CD4-positive, CD25-positive, alpha-beta regulatory T cell (primary cell): ENCODE data around the gene EML1. TPM values are rescaled to one million over a fixed set of nuclear protein-coding genes. Genes with fewer than 3 reads are reported as not detected.

Experiments
- ATAC-seq, 2 donors: fragments of 150-1000 bp; cut with Tn5 transposase; one replicate each; pipeline ENCODE4 v1.10.0; 2021; ENCODE audit warnings: low read depth in 2 of 2, moderate number of reproducible peaks in 2 of 2, moderate library complexity in 1 of 2
- DNase-seq, 3 donors: peaks; one replicate each; pipeline versions ENCODE4 v3.0.0 to v3.0.0-alpha.2; 2012 to 2022; ENCODE audit warnings: mixed read lengths in 1 of 3
- H3K27ac ChIP-seq: one replicate; pipeline ENCODE4 v1.7.0; 2013; ENCODE audit warnings: mild to moderate bottlenecking, low read length; ENCODE audit not compliant: insufficient read depth, poor library complexity, severe bottlenecking
- H3K27me3 ChIP-seq: one replicate; pipeline ENCODE4 v1.7.0; 2013; ENCODE audit warnings: low read length; ENCODE audit not compliant: control insufficient read depth, insufficient read depth
- H3K36me3 ChIP-seq: one replicate; pipeline ENCODE4 v1.7.0; 2013; ENCODE audit warnings: mild to moderate bottlenecking, low read length, moderate library complexity; ENCODE audit not compliant: control insufficient read depth, insufficient read depth
- H3K4me1 ChIP-seq: 2 replicates; pipeline ENCODE4 v1.7.0; 2013; ENCODE audit warnings: mild to moderate bottlenecking, low read length; ENCODE audit not compliant: insufficient read depth, control insufficient read depth, poor library complexity, severe bottlenecking
- H3K4me3 ChIP-seq: one replicate; pipeline ENCODE4 v1.7.0; 2013; ENCODE audit warnings: low read depth, mild to moderate bottlenecking, low read length, moderate library complexity
- H3K9me3 ChIP-seq, 2 experiments: 1 replicate in 1 of 2; 2 replicates in 1 of 2; pipeline ENCODE4 v1.7.0; 2013; ENCODE audit warnings: low read length in 2 of 2, mild to moderate bottlenecking in 1 of 2, moderate library complexity in 1 of 2; ENCODE audit not compliant: control insufficient read depth in 2 of 2
- H3K27ac Mint-ChIP-seq, 3 donors: one replicate each; pipeline ENCODE4 v1.8.0; 2020 to 2022; ENCODE audit warnings: mild to moderate bottlenecking in 3 of 3, mixed read lengths in 3 of 3, moderate library complexity in 2 of 3
- H3K27me3 Mint-ChIP-seq: one replicate; pipeline ENCODE4 v1.8.0; 2022; ENCODE audit warnings: mild to moderate bottlenecking, mixed read lengths
- H3K36me3 Mint-ChIP-seq: one replicate; pipeline ENCODE4 v1.8.0; 2020; ENCODE audit warnings: mixed read lengths
- H3K4me1 Mint-ChIP-seq, 4 donors: one replicate each; pipeline ENCODE4 v1.8.0; 2020 to 2022; ENCODE audit warnings: mixed read lengths in 4 of 4, mild to moderate bottlenecking in 1 of 4
- H3K4me3 Mint-ChIP-seq, 4 donors: one replicate each; pipeline ENCODE4 v1.8.0; 2020 to 2022; ENCODE audit warnings: mild to moderate bottlenecking in 4 of 4, mixed read lengths in 4 of 4, moderate library complexity in 3 of 4
- H3K9me3 Mint-ChIP-seq, 7 donors: one replicate each; pipeline ENCODE4 v1.8.0; 2020 to 2022; ENCODE audit warnings: mixed read lengths in 7 of 7, mild to moderate bottlenecking in 3 of 7, moderate library complexity in 2 of 7
- polyA plus RNA-seq, 4 donors: library from polyadenylated mRNA; unstranded; fragments of 300-500 nt; fragmentation: Illumina TruSeq; gene quantifications; one replicate each; pipeline ENCODE4 v1.2.3, GENCODE V29; 2021
- total RNA-seq: library from RNA; stranded (reverse); gene quantifications from one replicate; pipeline ENCODE4 v1.2.3, GENCODE V29; 2022

EML1 gene
- total and polyA plus RNA-seq, 5 donors from 2014 or later: not detected

DNA sequence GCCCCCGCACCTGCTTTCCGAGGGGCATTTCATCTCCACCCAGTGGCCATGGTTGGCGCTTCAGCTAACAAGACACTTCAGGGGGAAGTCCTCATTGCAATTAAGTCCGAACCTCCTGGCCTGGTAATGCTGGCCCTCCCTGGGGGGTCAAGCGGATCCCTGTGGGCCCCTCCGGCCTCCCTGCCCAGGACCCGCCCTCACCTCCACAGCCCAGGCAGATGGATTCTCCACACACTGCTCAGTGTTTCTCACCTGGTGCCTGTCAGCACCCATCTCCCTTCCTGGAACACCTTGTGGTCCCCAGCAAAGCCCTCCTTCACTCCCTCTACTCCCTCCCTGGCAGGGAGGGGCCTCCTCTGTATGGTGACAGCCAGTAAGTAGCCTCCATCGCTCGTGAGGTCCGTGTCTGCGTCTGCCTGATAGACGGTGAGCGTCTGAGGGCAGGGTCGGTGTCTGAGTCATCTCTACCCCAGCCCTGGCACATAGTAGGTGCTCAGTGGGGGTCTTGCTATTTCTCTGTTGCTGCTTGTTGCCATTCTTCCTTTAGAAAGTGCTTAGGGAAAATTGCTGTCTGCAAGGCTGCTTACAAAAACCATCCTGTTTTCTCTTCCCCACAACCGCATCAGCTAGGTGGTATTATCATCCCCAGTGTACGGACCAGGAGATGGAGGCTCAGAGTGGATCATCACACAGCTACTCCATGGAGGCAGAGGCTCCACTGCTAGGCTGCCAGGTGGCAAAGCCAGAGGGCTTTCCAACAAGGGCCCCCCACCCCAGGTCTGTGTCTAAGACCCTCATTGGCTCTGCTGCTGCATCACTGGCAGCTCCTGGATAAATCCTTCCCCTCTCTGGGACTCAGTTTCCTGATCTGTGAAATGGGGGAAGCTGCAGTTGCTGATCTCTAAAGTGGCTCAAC is 39.7 kb upstream of the EML1 start:
- H3K27me3 ChIP-seq: no peaks in the 10 kb centered on the region
- DNase-seq: no peak
- Mint-ChIP-seq H3K4me1 (peaks cover 0 to 6% (median 1%) of the 10 kb centered on the region in 4 donors), H3K9me3 (no peaks in the 10 kb centered on the region), H3K4me3 (no peak overlapping the region), H3K27me3 (peaks cover 28% of the 10 kb centered on the region), H3K27ac (no peak overlapping the region), H3K36me3 (no peaks in the 10 kb centered on the region)
- H3K27ac ChIP-seq: no peak overlapping the region
- H3K4me3 ChIP-seq: no peak overlapping the region
- no peaks in the 10 kb centered on the region for H3K4me1 ChIP-seq
- H3K36me3 ChIP-seq: no peaks in the 10 kb centered on the region
- ATAC-seq: no peak
- no peaks in the 10 kb centered on the region for H3K9me3 ChIP-seq

DNA sequence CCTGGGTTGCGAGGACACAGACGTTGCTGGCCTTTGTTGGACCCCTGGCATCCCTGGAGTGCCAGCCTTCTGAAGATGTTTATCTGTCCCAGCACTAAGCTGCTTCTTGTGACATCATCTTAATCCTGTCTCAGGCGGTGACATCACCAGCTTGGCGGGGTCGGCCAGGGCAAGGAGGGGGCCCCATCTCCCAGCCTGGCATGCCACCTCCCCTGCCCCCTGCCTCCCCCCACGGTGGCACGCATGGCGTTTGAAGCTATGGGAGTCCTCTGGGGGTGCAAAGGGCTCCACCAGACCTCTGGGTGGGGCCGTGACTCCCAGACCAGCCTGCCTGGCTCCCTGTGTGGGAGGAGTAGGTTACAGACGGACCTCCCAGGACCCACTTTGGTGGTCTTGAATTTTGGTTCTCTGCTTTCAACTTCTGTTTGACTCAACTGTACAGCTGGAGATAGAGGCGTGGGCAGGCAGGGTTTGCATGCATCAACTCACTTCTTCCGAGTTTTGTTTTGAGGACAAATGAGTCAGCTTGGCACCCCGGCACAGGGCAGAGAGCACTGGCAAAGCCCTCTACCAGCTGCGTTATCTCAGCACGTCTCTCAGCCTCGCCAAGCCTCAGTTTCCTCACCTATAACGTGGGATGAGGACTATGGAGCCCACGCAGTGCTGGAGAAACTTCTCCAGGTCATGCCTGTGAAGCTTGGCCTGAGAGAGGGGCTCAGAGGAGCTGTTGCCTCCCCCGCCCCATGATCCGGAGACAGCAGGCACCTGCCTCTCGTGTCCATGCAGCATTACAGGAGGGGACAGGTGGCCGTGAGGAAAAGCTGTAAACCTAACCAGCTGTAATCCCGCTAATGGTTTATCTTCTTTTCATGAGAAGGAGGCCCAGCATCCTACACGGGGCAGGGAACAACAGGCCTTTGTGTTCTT is 38.8 kb upstream of the EML1 start:
- ATAC-seq: no peak

DNA sequence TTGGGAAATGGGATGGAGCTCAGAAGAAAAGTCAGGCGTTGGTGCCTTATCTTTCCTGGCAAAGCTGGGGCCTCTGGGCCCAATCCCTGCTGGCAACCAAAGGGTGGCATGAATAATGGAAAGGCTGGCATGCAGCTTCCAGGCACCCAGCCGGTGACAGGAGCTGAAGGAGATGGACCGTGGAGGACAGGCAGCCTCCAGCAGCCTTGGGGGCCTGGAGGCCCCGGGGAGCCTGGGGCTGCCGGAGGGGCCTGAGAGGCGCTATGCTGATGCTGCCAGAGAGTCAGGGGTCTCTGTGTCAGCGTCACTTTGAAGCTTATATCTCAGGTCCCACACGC is 38.2 kb upstream of the EML1 start:
- Mint-ChIP-seq H3K27ac (no peak overlapping the region), H3K36me3 (no peaks in the 10 kb centered on the region), H3K9me3 (no peaks in the 10 kb centered on the region), H3K27me3 (peaks cover 29% of the 10 kb centered on the region), H3K4me3 (no peak overlapping the region), H3K4me1 (peaks cover 0 to 6% (median 1%) of the 10 kb centered on the region in 4 donors)
- no peaks in the 10 kb centered on the region for H3K9me3 ChIP-seq
- DNase-seq: no peak
- no peak overlapping the region for H3K4me3 ChIP-seq
- H3K27me3 ChIP-seq: no peaks in the 10 kb centered on the region
- no peaks in the 10 kb centered on the region for H3K4me1 ChIP-seq
- H3K27ac ChIP-seq: no peak overlapping the region
- H3K36me3 ChIP-seq: no peaks in the 10 kb centered on the region
- ATAC-seq: no peak

More for the DNA sequence above, 38.8 kb upstream of the EML1 start:
- H3K27me3 Mint-ChIP-seq: peaks cover 28% of the 10 kb centered on the region
- Histone ChIP-seq H3K27me3 (no peaks in the 10 kb centered on the region), H3K4me3 (no peak overlapping the region), H3K36me3 (no peaks in the 10 kb centered on the region), H3K9me3 (no peaks in the 10 kb centered on the region), H3K4me1 (no peaks in the 10 kb centered on the region), H3K27ac (no peak overlapping the region)
- H3K4me3 Mint-ChIP-seq: no peak overlapping the region
- no peak for DNase-seq
- no peaks in the 10 kb centered on the region for H3K36me3 Mint-ChIP-seq
- H3K27ac Mint-ChIP-seq: no peak overlapping the region
- H3K9me3 Mint-ChIP-seq: no peaks in the 10 kb centered on the region
- peaks cover 0 to 6% (median 1%) of the 10 kb centered on the region in 4 donors for H3K4me1 Mint-ChIP-seq

DNA sequence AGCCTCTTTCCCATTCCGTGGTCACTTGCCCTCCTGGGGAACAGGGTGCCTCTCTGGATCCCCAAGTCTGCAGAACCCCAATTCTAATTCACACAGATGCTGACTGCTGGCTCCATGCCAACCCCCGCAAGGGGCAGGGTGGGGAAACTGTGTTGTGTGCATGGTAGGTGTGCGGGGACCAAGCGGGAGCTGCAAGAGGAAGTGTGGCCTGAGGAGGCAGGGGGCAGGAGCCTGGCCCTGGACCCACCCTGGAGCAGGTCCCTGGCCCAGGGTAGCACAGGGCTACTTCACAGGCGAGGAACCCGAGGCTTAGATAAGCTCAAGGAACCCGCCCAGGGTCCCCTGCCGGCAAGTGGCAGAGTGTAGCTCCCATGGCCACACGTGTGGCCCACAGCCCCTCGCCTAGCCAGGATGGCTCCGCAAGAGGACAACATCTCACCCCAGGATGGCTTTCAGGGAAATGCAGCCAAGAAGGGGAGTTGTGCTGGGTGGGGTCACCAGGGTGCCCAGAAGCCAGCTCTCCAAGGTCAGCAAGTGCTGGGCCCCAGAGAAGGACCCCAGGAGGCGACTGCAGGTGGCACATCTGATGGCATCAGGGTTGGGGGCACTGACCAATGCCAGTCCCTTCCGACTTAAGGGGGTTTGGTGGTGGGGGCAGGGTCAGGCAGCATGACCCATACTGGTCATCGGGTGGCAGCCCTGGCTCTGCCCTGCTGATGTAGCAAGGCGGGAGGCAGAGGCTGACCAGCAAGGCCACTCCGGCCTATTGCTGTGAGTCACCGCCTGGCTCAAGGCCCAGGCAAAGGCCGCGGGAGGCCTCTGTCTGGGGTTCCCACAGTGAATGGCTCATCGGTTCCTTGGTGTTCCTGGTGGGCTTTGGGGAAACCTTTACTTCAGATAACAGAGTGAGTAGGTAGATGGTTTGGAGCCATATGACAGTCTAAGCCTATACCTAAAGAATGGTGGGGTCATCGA is 37.3 kb upstream of the EML1 start:
- Histone ChIP-seq H3K27ac (no peak overlapping the region), H3K4me3 (no peak overlapping the region), H3K9me3 (no peaks in the 10 kb centered on the region), H3K27me3 (no peaks in the 10 kb centered on the region), H3K36me3 (no peaks in the 10 kb centered on the region), H3K4me1 (no peaks in the 10 kb centered on the region)
- DNase-seq: no peak
- no peaks in the 10 kb centered on the region for H3K9me3 Mint-ChIP-seq
- no peak overlapping the region for H3K4me3 Mint-ChIP-seq
- no peak for ATAC-seq
- peaks cover 0 to 6% (median 1%) of the 10 kb centered on the region in 4 donors for H3K4me1 Mint-ChIP-seq
- H3K36me3 Mint-ChIP-seq: no peaks in the 10 kb centered on the region
- peaks cover 36% of the 10 kb centered on the region for H3K27me3 Mint-ChIP-seq
- H3K27ac Mint-ChIP-seq: no peak overlapping the region

DNA sequence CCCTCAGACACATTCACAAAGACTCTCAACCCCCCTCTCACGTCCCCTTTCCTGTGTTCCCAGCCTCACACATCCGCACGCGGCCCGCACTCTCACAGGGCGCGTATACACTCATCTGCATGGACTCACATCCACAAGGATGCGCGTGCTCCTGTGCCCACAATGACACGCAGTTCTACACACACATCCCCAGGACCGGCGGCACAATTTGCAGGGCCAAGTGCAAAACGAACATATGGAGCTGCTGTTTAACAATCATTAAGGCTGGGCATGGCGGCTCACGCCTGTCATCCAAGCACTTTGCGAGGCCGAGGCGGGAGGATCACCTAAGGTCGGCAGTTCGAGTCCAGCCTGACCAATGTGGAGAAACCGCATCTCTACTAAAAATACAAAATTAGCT is 36.4 kb upstream of the EML1 start:
- no peak for ATAC-seq

DNA sequence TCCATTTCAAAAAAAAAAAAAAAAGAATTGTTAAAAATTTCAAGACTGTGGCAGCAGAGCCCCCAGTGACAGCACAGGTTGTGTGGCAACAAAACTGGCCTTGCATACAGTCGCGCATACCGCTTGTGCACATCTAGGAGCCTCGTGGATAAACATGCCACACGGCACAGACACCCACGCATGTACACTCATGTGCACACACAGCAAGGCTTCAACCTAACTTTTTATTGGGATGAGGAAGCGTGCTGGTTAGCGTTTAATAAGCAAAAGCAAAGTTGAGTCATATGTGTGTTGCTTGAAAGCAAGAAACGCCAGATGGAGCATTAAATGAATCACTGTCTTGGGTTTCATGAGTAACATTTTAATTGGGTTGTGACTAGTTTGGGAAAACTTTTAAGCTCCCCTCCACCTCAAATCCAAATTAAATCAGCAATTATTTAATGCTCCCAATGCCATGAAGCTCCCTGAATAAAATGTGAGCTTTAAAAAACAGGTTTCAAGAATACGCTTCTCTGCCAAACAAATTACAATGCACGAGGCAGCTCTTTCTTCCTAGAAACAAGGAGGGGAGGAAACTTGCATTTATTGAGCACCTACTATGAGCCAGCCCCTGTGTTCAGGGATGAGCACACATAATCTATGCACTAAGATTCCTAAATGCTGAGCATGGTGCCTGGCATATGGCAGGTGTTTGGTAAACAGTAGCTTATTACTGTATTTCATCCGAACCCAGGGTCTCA is 35.7 kb upstream of the EML1 start:
- Mint-ChIP-seq H3K27ac (no peak overlapping the region), H3K4me3 (no peak overlapping the region), H3K27me3 (peaks cover 22% of the 10 kb centered on the region), H3K9me3 (no peaks in the 10 kb centered on the region), H3K4me1 (peaks cover 0 to 3% (median 0%) of the 10 kb centered on the region in 4 donors), H3K36me3 (no peaks in the 10 kb centered on the region)
- ATAC-seq (no peak), DNase-seq (no peak)
- Histone ChIP-seq H3K27ac (no peak overlapping the region), H3K4me1 (no peaks in the 10 kb centered on the region), H3K36me3 (no peaks in the 10 kb centered on the region), H3K4me3 (no peak overlapping the region), H3K27me3 (no peaks in the 10 kb centered on the region), H3K9me3 (no peaks in the 10 kb centered on the region)

More for the DNA sequence above, 36.4 kb upstream of the EML1 start:
- Mint-ChIP-seq H3K27ac (no peak overlapping the region), H3K4me3 (no peak overlapping the region), H3K27me3 (peaks cover 28% of the 10 kb centered on the region), H3K9me3 (no peaks in the 10 kb centered on the region), H3K4me1 (peaks cover 0 to 6% (median 1%) of the 10 kb centered on the region in 4 donors), H3K36me3 (no peaks in the 10 kb centered on the region)
- no peak overlapping the region for H3K27ac ChIP-seq
- H3K27me3 ChIP-seq: no peaks in the 10 kb centered on the region
- H3K4me1 ChIP-seq: no peaks in the 10 kb centered on the region
- H3K36me3 ChIP-seq: no peaks in the 10 kb centered on the region
- no peak for DNase-seq
- H3K9me3 ChIP-seq: no peaks in the 10 kb centered on the region
- no peak overlapping the region for H3K4me3 ChIP-seq
